ENCODE data around the gene POMP. TPM values are rescaled to one million over a fixed set of nuclear protein-coding genes. Genes with fewer than 3 reads are reported as not detected.

The POMP gene
- 52.6 TPM for polyA plus RNA-seq (ENCODE audit: insufficient read length)

GRCh38 chr13:28658796-28659620 is at the start of gene POMP:
TSS of gene POMP (plus strand) at chr13:28659130. CDS start at chr13:28659185, 55 bp downstream.
- peak; percentile 96 for DNase-seq

- DNase-seq: no peak
These were observed 49.5 kb upstream of the POMP start for GRCh38 chr13:28609381-28609780.

GRCh38 chr13:28609926-28610325 is 49.0 kb upstream of the POMP start:
- DNase-seq: no peak

- no peak for DNase-seq
These were observed 47.9 kb upstream of the POMP start for GRCh38 chr13:28610996-28611395.

- DNase-seq: no peak
These were observed 47.2 kb upstream of the POMP start for GRCh38 chr13:28611654-28612131.

GRCh38 chr13:28613562-28613961 is 45.4 kb upstream of the POMP start:
- no peak for DNase-seq

GRCh38 chr13:28615916-28616446 is 42.9 kb upstream of the POMP start:
- no peak for DNase-seq

GRCh38 chr13:28618230-28618994 is 40.5 kb upstream of the POMP start:
- no peak for DNase-seq

GRCh38 chr13:28620011-28620830 is 38.7 kb upstream of the POMP start:
- no peak for DNase-seq

- DNase-seq: no peak
These were observed 37.5 kb upstream of the POMP start for GRCh38 chr13:28621449-28621848.

GRCh38 chr13:28622286-28622685 is 36.6 kb upstream of the POMP start:
- DNase-seq: no peak

GRCh38 chr13:28623782-28624706 is 34.9 kb upstream of the POMP start:
- no peak for DNase-seq

- DNase-seq: no peak
These were observed 34.1 kb upstream of the POMP start for GRCh38 chr13:28624707-28625432.

GRCh38 chr13:28626266-28626665 is 32.7 kb upstream of the POMP start:
- DNase-seq: no peak

GRCh38 chr13:28628241-28628640 is 30.7 kb upstream of the POMP start:
- DNase-seq: no peak

- DNase-seq: no peak
These were observed 28.1 kb upstream of the POMP start for GRCh38 chr13:28630869-28631268.

- no peak for DNase-seq
These were observed 27.1 kb upstream of the POMP start for GRCh38 chr13:28631801-28632200.

GRCh38 chr13:28636069-28636468 is 22.9 kb upstream of the POMP start:
- DNase-seq: no peak

GRCh38 chr13:28636677-28637317 is 22.1 kb upstream of the POMP start:
- DNase-seq: peak; percentile 25

All from hindlimb muscle (tissue), 1 donor.